ENCODE measurements around the gene IL36A. TPM values are rescaled to one million over a fixed set of nuclear protein-coding genes. Genes with fewer than 3 reads are reported as not detected.

Gene IL36A
- total RNA-seq = not detected in 2 replicates

GRCh38 chr2:113005030-113005509 lies at the start of gene IL36A:
TSS of gene IL36A (plus strand) at chr2:113005459. CDS start at chr2:113005872, 413 bp downstream.

GRCh38 chr2:112977559-112978056 lies 27.7 kb upstream of the IL36A start, which contains the start of gene IL36G:
TSS of gene IL36G (plus strand) at chr2:112978006. CDS start at chr2:112978639, 633 bp downstream.

GRCh38 chr2:113052396-113052917 lies 47.2 kb downstream of the IL36A start, which contains the start of gene IL36B:
TSS of gene IL36B (minus strand) at chr2:113052867.

Other genes starting within 250 kb of the IL36A start
- gene CKAP2L, start 240.8 kb upstream of the IL36A start, total RNA-seq = 5.6 and 19.4 TPM in 2 replicates
- gene IL1A, start 221.0 kb upstream of the IL36A start, total RNA-seq = 0.24 and 14.7 TPM in 2 replicates
- gene IL1B, start 168.7 kb upstream of the IL36A start, total RNA-seq = 1.4 and 69.0 TPM in 2 replicates
- gene IL37, start 94.3 kb upstream of the IL36A start, total RNA-seq = not detected in 2 replicates
- gene IL36G, start 27.5 kb upstream of the IL36A start, total RNA-seq = not detected in 2 replicates
- gene IL36B, start 47.4 kb downstream of the IL36A start, total RNA-seq = not detected in 2 replicates
- not detected in 2 replicates for gene IL36RN, start 53.7 kb downstream of the IL36A start, total RNA-seq
- gene IL1F10, start 62.5 kb downstream of the IL36A start, total RNA-seq = not detected in 2 replicates
- gene IL1RN, start 122.1 kb downstream of the IL36A start, total RNA-seq = 0.13 TPM in 1 of 2 replicates, not detected in the other
- 8.3 and 14.8 TPM in 2 replicates for gene PSD4, start 168.5 kb downstream of the IL36A start, total RNA-seq

Data from epithelial cell of alveolus of lung (primary cell).